Upper lobe of left lung (tissue), 4 donors: ENCODE measurements around the gene RBFA.

Source experiments
- EP300 ChIP-seq, 4 donors: sonication (generic); formaldehyde crosslinking; IDR thresholded peaks; one replicate each; pipeline ENCODE4 v1.5.1; 2017; ENCODE audit warnings: antibody characterized with exemption in 4 of 4, control low read depth in 2 of 4
- POLR2A ChIP-seq, 4 donors: fragments of 450-650 bp; IDR thresholded peaks; one replicate each; pipeline ENCODE4 v1.5.1; 2016 to 2017; ENCODE audit warnings: antibody characterized with exemption in 4 of 4, mild to moderate bottlenecking in 2 of 4
- POLR2AphosphoS5 ChIP-seq, 2 donors: sonication (generic); formaldehyde crosslinking; IDR thresholded peaks; one replicate each; pipeline ENCODE4 v1.5.1; 2017; ENCODE audit warnings: antibody characterized with exemption in 2 of 2
- TF ChIP-seq, protein P1 (sequence below), 6 experiments: fragments of 450-650 bp in 4 of 6; fragments of 200-600 bp in 2 of 6; sonication (generic) in 2 of 6; IDR thresholded peaks; one replicate each; pipeline ENCODE4 v1.5.1; 2016 to 2019; ENCODE audit warnings: antibody characterized with exemption in 6 of 6

DNA sequence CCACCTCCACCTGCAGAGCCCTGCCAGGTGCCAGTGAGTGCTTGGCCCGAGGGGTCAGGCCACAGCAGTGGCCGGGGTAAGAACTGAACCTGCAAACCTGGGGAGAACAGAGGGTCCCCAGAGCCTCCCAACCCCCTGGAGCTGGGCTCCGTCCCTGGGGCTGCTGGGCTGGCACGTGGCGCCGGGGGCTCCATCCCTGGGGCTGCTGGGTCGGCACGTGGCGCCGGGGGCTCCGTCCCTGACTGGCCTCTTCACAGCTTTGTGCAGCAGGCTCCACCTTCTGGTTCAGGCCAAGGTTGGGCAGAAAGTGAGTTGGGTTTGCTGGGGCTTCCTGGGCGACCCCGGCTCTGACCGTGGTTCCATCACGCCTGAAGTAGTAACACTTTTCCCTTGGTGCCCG, 12.2 kb downstream of the RBFA start:
- TF ChIP-seq, protein P1, sequence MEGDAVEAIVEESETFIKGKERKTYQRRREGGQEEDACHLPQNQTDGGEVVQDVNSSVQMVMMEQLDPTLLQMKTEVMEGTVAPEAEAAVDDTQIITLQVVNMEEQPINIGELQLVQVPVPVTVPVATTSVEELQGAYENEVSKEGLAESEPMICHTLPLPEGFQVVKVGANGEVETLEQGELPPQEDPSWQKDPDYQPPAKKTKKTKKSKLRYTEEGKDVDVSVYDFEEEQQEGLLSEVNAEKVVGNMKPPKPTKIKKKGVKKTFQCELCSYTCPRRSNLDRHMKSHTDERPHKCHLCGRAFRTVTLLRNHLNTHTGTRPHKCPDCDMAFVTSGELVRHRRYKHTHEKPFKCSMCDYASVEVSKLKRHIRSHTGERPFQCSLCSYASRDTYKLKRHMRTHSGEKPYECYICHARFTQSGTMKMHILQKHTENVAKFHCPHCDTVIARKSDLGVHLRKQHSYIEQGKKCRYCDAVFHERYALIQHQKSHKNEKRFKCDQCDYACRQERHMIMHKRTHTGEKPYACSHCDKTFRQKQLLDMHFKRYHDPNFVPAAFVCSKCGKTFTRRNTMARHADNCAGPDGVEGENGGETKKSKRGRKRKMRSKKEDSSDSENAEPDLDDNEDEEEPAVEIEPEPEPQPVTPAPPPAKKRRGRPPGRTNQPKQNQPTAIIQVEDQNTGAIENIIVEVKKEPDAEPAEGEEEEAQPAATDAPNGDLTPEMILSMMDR (IDR thresholded peaks at IDR 0.05), result no peak
- TF ChIP-seq POLR2A (IDR thresholded peaks at IDR 0.05), result no peak
- TF ChIP-seq EP300 (IDR thresholded peaks at IDR 0.05), result no peak
- no peak for TF ChIP-seq POLR2AphosphoS5 (IDR thresholded peaks at IDR 0.05)
